A549 (cell line): ENCODE measurements around the gene ZBTB20. TPM values are rescaled to one million over a fixed set of nuclear protein-coding genes. Genes with fewer than 3 reads are reported as not detected.
A peak's percentile ranks its signal among the peaks of the same experiment; 100 is the strongest.

ENCODE experiments used
- ATAC-seq, 2 experiments: fragments of 200-7000 bp in 1 of 2; fragments of >200 bp in 1 of 2; cut with Nextera tagmentation in 1 of 2; cut with Tn5 transposase in 1 of 2; 3 replicates each; pipeline versions ENCODE4 v1.8.0 to v1.9.1; 2018 to 2020; ENCODE audit warnings: mild to moderate bottlenecking in 1 of 2, moderate library complexity in 1 of 2
- CTCF ChIA-PET: fragments of 300-600 bp; sonication (Branson Sonifier 250); formaldehyde crosslinking; extraction: SDS; loops from one replicate; lab custom pipeline; 2021; ENCODE audit warnings: antibody characterized with exemption, inconsistent platforms; lab: Yijun Ruan, JAX
- POLR2A ChIA-PET: fragments of 350-600 bp; formaldehyde crosslinking; extraction: SDS; loops from one replicate; lab custom pipeline; 2021; ENCODE audit warnings: antibody characterized with exemption, inconsistent platforms; lab: Yijun Ruan, JAX
- DNase-seq, 2 experiments: peaks; one replicate each; pipeline versions ENCODE4 v3.0.0 to v3.0.0-alpha.2; 2011 to 2016; ENCODE audit warnings: low read depth in 1 of 2, low spot score in 1 of 2
- FAIRE-seq: peaks from 2 replicates; lab custom pipeline; 2011; peaks lifted over from hg19 to GRCh38; lab: Jason Lieb, UNC
- H3K27ac ChIP-seq, 2 experiments: fragments of >200 bp; sonication (Bioruptor Twin); formaldehyde crosslinking; 3 replicates each; pipeline ENCODE4 v1.5.1; 2016 to 2017
- H3K4me1 ChIP-seq: fragments of >200 bp; sonication (Bioruptor Twin); formaldehyde crosslinking; 3 replicates; pipeline ENCODE4 v1.6.1; 2016
- H3K4me2 ChIP-seq: fragments of >200 bp; sonication (Bioruptor Twin); formaldehyde crosslinking; 3 replicates; pipeline ENCODE4 v1.6.1; 2016
- H3K4me3 ChIP-seq: fragments of >200 bp; sonication (Bioruptor Twin); formaldehyde crosslinking; 3 replicates; pipeline ENCODE4 v1.5.1; 2016
- H3K9me3 ChIP-seq: fragments of >200 bp; sonication (Bioruptor Twin); formaldehyde crosslinking; 3 replicates; pipeline ENCODE4 v1.6.1; 2016
- CBX2 ChIP-seq: fragments of 200-600 bp; sonication (generic); IDR thresholded peaks from 2 replicates; pipeline ENCODE4 v1.6.1; 2016; ENCODE audit warnings: low read depth, mild to moderate bottlenecking, borderline replicate concordance
- CBX8 ChIP-seq: fragments of 200-600 bp; sonication (generic); IDR thresholded peaks from 2 replicates; pipeline ENCODE4 v1.6.1; 2016
- CEBPB ChIP-seq, 2 experiments: fragments of >200 bp in 1 of 2; sonication (Bioruptor Twin) in 1 of 2; formaldehyde crosslinking in 1 of 2; IDR thresholded peaks; 2 replicates each; pipeline ENCODE4 v1.6.1; 2012 to 2016
- FOXS1 ChIP-seq: fragments of 250-450 bp; sonication (Bioruptor Pico); IDR thresholded peaks from 2 replicates; pipeline ENCODE4 v1.5.0; 2020; ENCODE audit warnings: mild to moderate bottlenecking, moderate library complexity
- HOXA7 ChIP-seq: fragments of 250-450 bp; sonication (Bioruptor Pico); IDR thresholded peaks from 2 replicates; pipeline ENCODE4 v1.5.0; 2020; ENCODE audit warnings: mild to moderate bottlenecking, moderate library complexity
- KDM1A ChIP-seq: fragments of 200-600 bp; sonication (generic); IDR thresholded peaks from 2 replicates; pipeline ENCODE4 v1.6.1; 2016; ENCODE audit warnings: low read depth, mild to moderate bottlenecking
- RAD21 ChIP-seq, 2 experiments: fragments of >200 bp in 1 of 2; sonication (Bioruptor Twin) in 1 of 2; formaldehyde crosslinking in 1 of 2; IDR thresholded peaks in 1 of 2; conservative IDR thresholded peaks in 1 of 2; 2 replicates in 1 of 2; 3 replicates in 1 of 2; pipeline ENCODE4 v1.6.1; 2012 to 2018; ENCODE audit warnings: inconsistent platforms in 1 of 2
- TFCP2L1 ChIP-seq: fragments of 250-450 bp; sonication (Bioruptor Pico); IDR thresholded peaks from 2 replicates; pipeline ENCODE4 v1.5.0; 2021; ENCODE audit warnings: mild to moderate bottlenecking
- ZC3H11A ChIP-seq: fragments of 450-650 bp; IDR thresholded peaks from 2 replicates; pipeline ENCODE4 v1.6.1; 2014; ENCODE audit warnings: antibody characterized with exemption, mild to moderate bottlenecking
- WGBS: methylation state at CpG from one replicate; pipeline ENCODE4 v1.1.6; 2017; ENCODE audit errors: missing lambda C conversion rate; 5-methylcytosine and 5-hydroxymethylcytosine counted together
- polyA plus RNA-seq, 4 experiments: library from polyadenylated mRNA; depleted of rRNA in 3 of 4; stranded (reverse); fragments of >200 nt; fragmentation: RNase III in 1 of 4; extraction: RNeasy Plus Mini Kit Qiagen cat#74134 plus additional on column Dnase treatment in 1 of 4; gene quantifications; 2 replicates in 3 of 4; 3 replicates in 1 of 4; pipeline ENCODE4 v1.2.3, GENCODE V29; 2011 to 2017
- small RNA-seq, 6 experiments: library from RNA; depleted of rRNA; stranded (forward); fragments of <200 nt; gene quantifications; one replicate each; pipeline ENCODE3, GENCODE V24; 2012
- TF ChIP-seq, protein P1 (sequence below): fragments of 450-650 bp; IDR thresholded peaks from 2 replicates; pipeline ENCODE4 v1.6.1; 2014; ENCODE audit warnings: antibody characterized with exemption
- TF ChIP-seq, protein P2 (sequence below): IDR thresholded peaks from 2 replicates; pipeline ENCODE4 v1.6.1; 2012; ENCODE audit warnings: low read depth, borderline replicate concordance
- TF ChIP-seq, protein P3 (sequence below): fragments of 150-350 bp; IDR thresholded peaks from 2 replicates; pipeline ENCODE4 v1.6.1; 2014; ENCODE audit warnings: low read depth, mild to moderate bottlenecking, low read length
- TF ChIP-seq, protein P4 (sequence below): IDR thresholded peaks from 2 replicates; pipeline ENCODE4 v1.6.1; 2012

ZBTB20 gene
- polyA plus RNA-seq, 2 of the 4 experiments (the other 2 are of a cell fraction): 0.85 to 5.0 TPM

DNA sequence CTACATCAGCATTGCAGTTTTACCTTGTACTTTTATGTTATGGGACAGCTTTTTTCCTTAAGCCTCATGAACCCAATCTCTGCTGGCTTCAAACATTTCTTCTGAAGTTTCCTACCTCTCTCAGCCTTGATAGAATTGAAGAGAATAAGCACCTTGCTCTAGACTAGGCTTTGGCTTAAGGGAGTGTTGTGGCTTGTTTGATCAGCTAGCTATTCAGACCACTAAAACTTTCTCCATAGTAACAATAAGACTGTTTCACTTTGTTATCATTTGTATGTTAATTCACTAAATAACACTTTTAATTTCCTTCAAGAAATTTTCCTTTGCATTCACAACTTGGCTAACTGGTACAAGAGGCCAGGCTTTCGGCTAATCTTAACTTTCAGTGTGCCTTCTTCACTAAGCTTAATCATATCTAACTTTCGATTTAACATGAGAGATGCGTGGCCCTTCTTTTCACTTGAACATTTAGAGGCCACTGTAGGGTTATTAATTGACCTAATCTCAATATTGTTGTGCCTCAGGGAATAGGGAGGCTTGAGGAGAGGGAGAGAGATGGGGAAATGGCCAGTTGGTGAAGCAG is 861.3 kb downstream of the ZBTB20 start:
- Histone ChIP-seq H3K4me2 (no peak overlapping the region), H3K9me3 (no peaks in the 10 kb centered on the region)
- POLR2A ChIA-PET: no interaction called here
- CTCF ChIA-PET: no interaction called here
- DNase-seq: no peak
- TF ChIP-seq ZC3H11A (no peak), CBX8 (no peak), FOXS1 (CRISPR knock-in tag) (no peak), RAD21 (conservative IDR thresholded peaks at IDR 0.05 in 1 of 2, IDR thresholded peaks at IDR 0.05 in 1 of 2) (no peak), KDM1A (no peak), CBX2 (no peak), TFCP2L1 (CRISPR knock-in tag) (no peak), HOXA7 (CRISPR knock-in tag) (no peak)
- TF ChIP-seq, protein P1, sequence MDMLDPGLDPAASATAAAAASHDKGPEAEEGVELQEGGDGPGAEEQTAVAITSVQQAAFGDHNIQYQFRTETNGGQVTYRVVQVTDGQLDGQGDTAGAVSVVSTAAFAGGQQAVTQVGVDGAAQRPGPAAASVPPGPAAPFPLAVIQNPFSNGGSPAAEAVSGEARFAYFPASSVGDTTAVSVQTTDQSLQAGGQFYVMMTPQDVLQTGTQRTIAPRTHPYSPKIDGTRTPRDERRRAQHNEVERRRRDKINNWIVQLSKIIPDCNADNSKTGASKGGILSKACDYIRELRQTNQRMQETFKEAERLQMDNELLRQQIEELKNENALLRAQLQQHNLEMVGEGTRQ: no peak
- TF ChIP-seq, protein P2, sequence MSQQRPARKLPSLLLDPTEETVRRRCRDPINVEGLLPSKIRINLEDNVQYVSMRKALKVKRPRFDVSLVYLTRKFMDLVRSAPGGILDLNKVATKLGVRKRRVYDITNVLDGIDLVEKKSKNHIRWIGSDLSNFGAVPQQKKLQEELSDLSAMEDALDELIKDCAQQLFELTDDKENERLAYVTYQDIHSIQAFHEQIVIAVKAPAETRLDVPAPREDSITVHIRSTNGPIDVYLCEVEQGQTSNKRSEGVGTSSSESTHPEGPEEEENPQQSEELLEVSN: no peak
- TF ChIP-seq, protein P3, sequence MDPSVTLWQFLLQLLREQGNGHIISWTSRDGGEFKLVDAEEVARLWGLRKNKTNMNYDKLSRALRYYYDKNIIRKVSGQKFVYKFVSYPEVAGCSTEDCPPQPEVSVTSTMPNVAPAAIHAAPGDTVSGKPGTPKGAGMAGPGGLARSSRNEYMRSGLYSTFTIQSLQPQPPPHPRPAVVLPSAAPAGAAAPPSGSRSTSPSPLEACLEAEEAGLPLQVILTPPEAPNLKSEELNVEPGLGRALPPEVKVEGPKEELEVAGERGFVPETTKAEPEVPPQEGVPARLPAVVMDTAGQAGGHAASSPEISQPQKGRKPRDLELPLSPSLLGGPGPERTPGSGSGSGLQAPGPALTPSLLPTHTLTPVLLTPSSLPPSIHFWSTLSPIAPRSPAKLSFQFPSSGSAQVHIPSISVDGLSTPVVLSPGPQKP: no peak
- TF ChIP-seq, all 56 proteins: peak for 0
- Histone ChIP-seq H3K27ac (no peak overlapping the region), H3K4me1 (no peaks in the 10 kb centered on the region), H3K4me3 (no peak overlapping the region)
- WGBS: 64% methylated on average over 3 of the region's 3 CpGs
- ATAC-seq (no peak), FAIRE-seq (no peak)

DNA sequence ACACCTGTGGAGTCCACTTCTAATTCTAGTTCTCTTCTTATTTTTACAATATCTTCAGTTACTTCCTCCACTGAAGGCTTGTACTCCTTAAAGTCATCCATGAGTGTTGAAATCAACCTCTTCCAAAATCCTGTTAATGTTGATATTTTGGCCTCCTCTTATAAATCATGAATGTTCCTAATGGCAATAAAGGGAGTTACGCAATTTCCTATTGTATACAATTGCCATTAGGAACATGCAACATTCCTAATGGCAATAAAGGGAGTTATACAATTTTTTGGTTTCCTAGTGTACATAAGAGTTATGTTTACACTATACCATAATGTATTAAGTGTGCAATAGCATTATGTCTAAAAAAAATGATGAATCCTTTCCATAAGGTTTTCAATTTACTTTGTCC is 862.4 kb downstream of the ZBTB20 start:
- POLR2A ChIA-PET: no interaction called here

More for the DNA sequence above, 862.4 kb downstream of the ZBTB20 start:
- FAIRE-seq (no peak), DNase-seq (no peak), ATAC-seq (no peak)
- Histone ChIP-seq H3K4me1 (no peaks in the 10 kb centered on the region), H3K27ac (no peak overlapping the region), H3K4me2 (no peak overlapping the region), H3K9me3 (no peaks in the 10 kb centered on the region), H3K4me3 (no peak overlapping the region)
- TF ChIP-seq, protein P4, sequence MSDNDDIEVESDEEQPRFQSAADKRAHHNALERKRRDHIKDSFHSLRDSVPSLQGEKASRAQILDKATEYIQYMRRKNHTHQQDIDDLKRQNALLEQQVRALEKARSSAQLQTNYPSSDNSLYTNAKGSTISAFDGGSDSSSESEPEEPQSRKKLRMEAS: no peak
- TF ChIP-seq CEBPB (IDR thresholded peaks at IDR 0.05): peak; percentile 26 to 66; a peak in 2 of 4 replicates
- WGBS: 91% methylated on average over 1 of the region's 1 CpG
- CTCF ChIA-PET: interaction anchor here (0.6 kb wide), 1 partner anchor 826 kb away, joined by 4 read pairs; no protein-coding TSS in a partner anchor

Small RNA genes within 50 kb of the gene (small RNA-seq; reads per million reads assigned to genes)
- gene MIR4796: 14.2 to 606 (median 303) reads per million in 6 experiments
